ENCODE data around the gene ZNF862.
"Not testable (repeated sequence)": the region's sequence is repeated elsewhere in the genome, so short reads cannot be mapped to it uniquely, and the experiment has no call there.

ZNF862 gene

GRCh38 chr7:149880638-149881311, 42.6 kb downstream of the ZNF862 start:
- no peak for DNase-seq (ENCODE audit: low spot score)

GRCh38 chr7:149881328-149882247, 43.4 kb downstream of the ZNF862 start:
- no peak for DNase-seq (ENCODE audit: low spot score)

GRCh38 chr7:149882248-149883047, 44.3 kb downstream of the ZNF862 start:
- no peak for DNase-seq (ENCODE audit: low spot score)

GRCh38 chr7:149883048-149883438, 44.9 kb downstream of the ZNF862 start:
- DNase-seq (ENCODE audit: low spot score), result no peak

- DNase-seq (ENCODE audit: low spot score), result peak; percentile 66
Observed at GRCh38 chr7:149883452-149883861, 45.3 kb downstream of the ZNF862 start.

DNA sequence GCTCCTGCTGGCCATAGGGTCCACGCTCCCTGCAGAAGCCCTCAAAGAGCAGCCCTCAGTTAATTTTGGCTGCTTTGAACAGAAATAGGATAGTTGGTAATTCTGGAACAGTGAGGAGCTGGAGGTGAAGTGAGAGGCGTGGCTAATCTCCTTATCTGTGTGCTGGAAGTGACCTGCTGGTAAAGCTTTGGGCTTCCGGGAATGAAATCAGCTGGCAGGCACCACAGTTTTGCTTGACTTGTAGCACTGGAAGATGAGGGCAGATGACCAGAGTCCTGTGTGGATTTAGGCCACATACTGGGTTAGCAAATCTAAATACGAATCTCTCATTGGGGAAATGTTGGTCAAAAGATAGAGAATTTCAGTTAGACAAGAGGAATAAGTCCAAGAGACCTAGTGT, 45.8 kb downstream of the ZNF862 start:
- no peak for DNase-seq (ENCODE audit: low spot score)

GRCh38 chr7:149884541-149884940, 46.4 kb downstream of the ZNF862 start:
- no peak for DNase-seq (ENCODE audit: low spot score)

GRCh38 chr7:149885191-149886017, 47.2 kb downstream of the ZNF862 start:
- DNase-seq (ENCODE audit: low spot score), result no peak

GRCh38 chr7:149886018-149886415, 47.8 kb downstream of the ZNF862 start:
- DNase-seq (ENCODE audit: low spot score), result no peak

DNA sequence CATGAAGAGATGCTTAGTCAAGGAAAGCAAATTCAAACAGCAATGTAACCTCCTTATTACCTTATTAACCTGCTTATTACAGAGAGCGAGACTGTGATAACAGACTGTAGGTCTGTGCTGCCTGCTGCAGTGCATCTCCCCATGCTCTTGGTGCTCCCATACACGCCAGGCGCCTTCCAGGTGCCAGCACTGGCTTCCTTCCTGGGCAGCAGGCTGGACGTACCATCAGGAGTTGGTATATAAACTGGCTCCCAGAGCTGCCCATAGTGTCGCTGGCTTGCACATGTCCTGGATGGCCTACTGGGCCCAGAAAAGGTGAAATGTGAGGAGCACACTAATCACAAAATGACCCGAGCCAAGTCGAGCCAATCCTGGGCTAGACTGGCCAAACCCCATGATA, 49.1 kb downstream of the ZNF862 start:
- DNase-seq (ENCODE audit: low spot score), result no peak

GRCh38 chr7:149890715-149891114, 52.5 kb downstream of the ZNF862 start:
- not testable (repeated sequence) for DNase-seq (ENCODE audit: low spot score)

DNA sequence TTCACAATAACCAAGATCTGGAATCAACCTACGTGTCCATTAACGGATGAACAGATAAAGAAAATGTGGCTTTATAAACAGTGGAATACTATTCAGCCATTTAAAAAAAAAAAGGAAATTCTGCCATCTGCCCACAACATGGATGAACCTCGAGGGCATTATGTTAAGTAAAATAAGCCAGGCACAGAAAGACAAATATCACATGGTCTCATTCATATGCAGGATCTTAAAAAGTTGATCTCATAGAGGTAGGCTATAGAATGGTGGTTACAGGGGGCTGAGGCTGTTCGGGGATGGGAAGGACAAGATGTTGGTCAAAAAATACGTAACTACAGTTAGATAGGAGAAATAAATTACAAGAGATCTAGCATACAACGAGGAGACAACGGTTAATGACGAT, 56.8 kb downstream of the ZNF862 start:
- not testable (repeated sequence) for DNase-seq (ENCODE audit: low spot score)

DNA sequence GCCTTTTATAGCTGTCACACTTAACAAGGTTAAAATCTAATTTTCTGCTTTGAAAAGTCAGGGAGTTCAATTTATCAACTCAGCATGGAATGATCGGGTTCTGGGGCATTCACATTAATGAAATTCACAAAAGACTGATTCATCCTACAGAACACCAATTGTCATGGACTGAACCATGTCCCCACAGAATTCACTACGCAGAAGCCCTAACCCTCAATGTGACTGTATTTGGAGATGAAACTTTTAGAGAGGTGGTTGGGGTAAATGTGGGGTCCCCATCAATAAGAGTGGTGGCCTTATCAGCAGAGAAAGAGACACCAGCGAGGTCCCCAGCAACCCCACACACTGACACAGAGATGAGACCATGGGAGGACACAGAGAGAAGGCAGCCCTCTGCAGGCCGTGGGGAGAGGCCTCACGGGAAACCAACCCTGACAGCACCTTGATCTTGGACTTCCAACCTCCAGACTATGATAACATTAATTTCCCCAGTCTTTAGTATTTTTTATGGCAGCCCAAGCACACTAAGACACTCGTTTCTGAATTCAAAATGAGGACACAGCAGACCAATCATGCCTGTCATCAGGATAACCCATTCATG, 69.7 kb downstream of the ZNF862 start:
- DNase-seq (ENCODE audit: low spot score), result not testable (repeated sequence)

GRCh38 chr7:149910219-149910618, 72.0 kb downstream of the ZNF862 start:
- DNase-seq (ENCODE audit: low spot score), result not testable (repeated sequence)

GRCh38 chr7:149912126-149912525, 74.0 kb downstream of the ZNF862 start:
- peak; percentile 9 for DNase-seq (ENCODE audit: low spot score)
